WTC11 (cell line): ENCODE data around the gene TUSC2.

Experiments
- CREB1 ChIP-seq: sonication (generic); formaldehyde crosslinking; IDR thresholded peaks from 2 replicates; pipeline ENCODE4 v1.8.0; 2023; ENCODE audit warnings: mild to moderate bottlenecking, missing genetic modification reagents
- FOXJ3 ChIP-seq: sonication (generic); formaldehyde crosslinking; IDR thresholded peaks from 2 replicates; pipeline ENCODE4 v1.9.0; 2021; ENCODE audit warnings: missing genetic modification reagents, mild to moderate bottlenecking, borderline replicate concordance
- GABPB1 ChIP-seq: sonication (generic); formaldehyde crosslinking; IDR thresholded peaks from 2 replicates; pipeline ENCODE4 v1.8.1; 2023; ENCODE audit warnings: mild to moderate bottlenecking, missing genetic modification reagents
- IRF2 ChIP-seq: sonication (generic); formaldehyde crosslinking; IDR thresholded peaks from 2 replicates; pipeline ENCODE4 v1.8.0; 2022; ENCODE audit warnings: low read depth, missing genetic modification reagents, borderline replicate concordance
- NFE2L1 ChIP-seq: sonication (generic); formaldehyde crosslinking; IDR thresholded peaks from 2 replicates; pipeline ENCODE4 v1.8.1; 2023; ENCODE audit warnings: missing genetic modification reagents
- TF ChIP-seq, protein P1 (sequence below): sonication (generic); formaldehyde crosslinking; IDR thresholded peaks from 2 replicates; pipeline ENCODE4 v1.8.1; 2023; ENCODE audit warnings: mild to moderate bottlenecking, missing genetic modification reagents
- TF ChIP-seq, protein P2 (sequence below): fragments of 200-600 bp; IDR thresholded peaks from 2 replicates; pipeline ENCODE4 v1.8.0; 2022; ENCODE audit warnings: antibody characterized with exemption
- TF ChIP-seq, protein P3 (sequence below): sonication (generic); formaldehyde crosslinking; IDR thresholded peaks from 2 replicates; pipeline ENCODE4 v1.8.1; 2022; ENCODE audit warnings: low read depth, mild to moderate bottlenecking, moderate library complexity, missing genetic modification reagents, borderline replicate concordance

DNA sequence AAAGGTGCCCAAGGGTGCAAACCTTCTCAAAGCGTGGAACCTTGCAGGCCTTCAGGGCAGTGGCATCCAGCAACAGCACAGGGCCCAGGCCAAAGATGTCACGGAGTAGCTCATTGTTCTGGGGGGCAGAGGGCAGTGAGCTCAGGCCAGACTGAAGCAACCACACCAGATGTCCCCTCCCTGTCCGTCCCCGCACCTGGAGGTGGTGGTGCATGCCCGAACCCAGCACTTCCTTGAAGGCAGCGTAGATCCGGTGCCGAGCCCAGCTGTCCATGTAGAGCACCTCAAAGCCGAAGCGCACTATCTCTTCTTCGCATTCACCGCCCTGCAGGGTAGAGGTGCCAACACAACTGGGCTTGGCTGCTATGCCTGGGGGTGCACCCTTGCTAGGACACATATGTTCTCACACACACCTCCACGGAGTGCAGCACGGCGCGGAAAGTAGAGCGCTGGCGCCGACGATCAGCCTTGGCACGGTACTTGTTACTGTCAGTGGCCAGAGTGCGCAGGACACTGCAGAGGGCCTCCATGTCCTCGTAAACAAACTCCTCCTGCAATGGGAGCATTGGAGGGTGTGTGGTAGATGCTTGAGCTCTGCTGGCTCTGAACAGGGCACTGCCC, 39.5 kb downstream of the TUSC2 start:
- TF ChIP-seq NFE2L1 (no peak), FOXJ3 (no peak), GABPB1 (CRISPR knock-in tag) (no peak), CREB1 (CRISPR knock-in tag) (no peak), IRF2 (no peak)
- TF ChIP-seq, protein P1, sequence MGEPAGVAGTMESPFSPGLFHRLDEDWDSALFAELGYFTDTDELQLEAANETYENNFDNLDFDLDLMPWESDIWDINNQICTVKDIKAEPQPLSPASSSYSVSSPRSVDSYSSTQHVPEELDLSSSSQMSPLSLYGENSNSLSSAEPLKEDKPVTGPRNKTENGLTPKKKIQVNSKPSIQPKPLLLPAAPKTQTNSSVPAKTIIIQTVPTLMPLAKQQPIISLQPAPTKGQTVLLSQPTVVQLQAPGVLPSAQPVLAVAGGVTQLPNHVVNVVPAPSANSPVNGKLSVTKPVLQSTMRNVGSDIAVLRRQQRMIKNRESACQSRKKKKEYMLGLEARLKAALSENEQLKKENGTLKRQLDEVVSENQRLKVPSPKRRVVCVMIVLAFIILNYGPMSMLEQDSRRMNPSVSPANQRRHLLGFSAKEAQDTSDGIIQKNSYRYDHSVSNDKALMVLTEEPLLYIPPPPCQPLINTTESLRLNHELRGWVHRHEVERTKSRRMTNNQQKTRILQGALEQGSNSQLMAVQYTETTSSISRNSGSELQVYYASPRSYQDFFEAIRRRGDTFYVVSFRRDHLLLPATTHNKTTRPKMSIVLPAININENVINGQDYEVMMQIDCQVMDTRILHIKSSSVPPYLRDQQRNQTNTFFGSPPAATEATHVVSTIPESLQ (CRISPR knock-in tag) = no peak
- TF ChIP-seq, protein P2, sequence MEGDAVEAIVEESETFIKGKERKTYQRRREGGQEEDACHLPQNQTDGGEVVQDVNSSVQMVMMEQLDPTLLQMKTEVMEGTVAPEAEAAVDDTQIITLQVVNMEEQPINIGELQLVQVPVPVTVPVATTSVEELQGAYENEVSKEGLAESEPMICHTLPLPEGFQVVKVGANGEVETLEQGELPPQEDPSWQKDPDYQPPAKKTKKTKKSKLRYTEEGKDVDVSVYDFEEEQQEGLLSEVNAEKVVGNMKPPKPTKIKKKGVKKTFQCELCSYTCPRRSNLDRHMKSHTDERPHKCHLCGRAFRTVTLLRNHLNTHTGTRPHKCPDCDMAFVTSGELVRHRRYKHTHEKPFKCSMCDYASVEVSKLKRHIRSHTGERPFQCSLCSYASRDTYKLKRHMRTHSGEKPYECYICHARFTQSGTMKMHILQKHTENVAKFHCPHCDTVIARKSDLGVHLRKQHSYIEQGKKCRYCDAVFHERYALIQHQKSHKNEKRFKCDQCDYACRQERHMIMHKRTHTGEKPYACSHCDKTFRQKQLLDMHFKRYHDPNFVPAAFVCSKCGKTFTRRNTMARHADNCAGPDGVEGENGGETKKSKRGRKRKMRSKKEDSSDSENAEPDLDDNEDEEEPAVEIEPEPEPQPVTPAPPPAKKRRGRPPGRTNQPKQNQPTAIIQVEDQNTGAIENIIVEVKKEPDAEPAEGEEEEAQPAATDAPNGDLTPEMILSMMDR = no peak
- TF ChIP-seq, protein P3, sequence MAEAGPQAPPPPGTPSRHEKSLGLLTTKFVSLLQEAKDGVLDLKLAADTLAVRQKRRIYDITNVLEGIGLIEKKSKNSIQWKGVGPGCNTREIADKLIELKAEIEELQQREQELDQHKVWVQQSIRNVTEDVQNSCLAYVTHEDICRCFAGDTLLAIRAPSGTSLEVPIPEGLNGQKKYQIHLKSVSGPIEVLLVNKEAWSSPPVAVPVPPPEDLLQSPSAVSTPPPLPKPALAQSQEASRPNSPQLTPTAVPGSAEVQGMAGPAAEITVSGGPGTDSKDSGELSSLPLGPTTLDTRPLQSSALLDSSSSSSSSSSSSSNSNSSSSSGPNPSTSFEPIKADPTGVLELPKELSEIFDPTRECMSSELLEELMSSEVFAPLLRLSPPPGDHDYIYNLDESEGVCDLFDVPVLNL (CRISPR knock-in tag) = no peak
